H9 (cell line): ENCODE results near the gene ST14. TPM values are rescaled to one million over a fixed set of nuclear protein-coding genes. Genes with fewer than 3 reads are reported as not detected.

ENCODE experiments used
- DNase-seq: peaks from one replicate; pipeline ENCODE4 v3.0.0-alpha.2; 2017
- H2AFZ ChIP-seq: one replicate; pipeline ENCODE4 v1.6.1; 2013; ENCODE audit warnings: mild to moderate bottlenecking, low read length, control low read depth, moderate library complexity
- H2AK5ac ChIP-seq: 2 replicates; pipeline ENCODE4 v1.6.1; 2013; ENCODE audit warnings: low read length, control low read depth, mixed read lengths; ENCODE audit not compliant: insufficient read length
- H2BK120ac ChIP-seq: one replicate; pipeline ENCODE4 v1.6.1; 2013; ENCODE audit warnings: low read depth, mild to moderate bottlenecking, low read length, control low read depth, inconsistent platforms; ENCODE audit not compliant: poor library complexity, severe bottlenecking
- H2BK12ac ChIP-seq: 2 replicates; pipeline ENCODE4 v1.6.1; 2013; ENCODE audit warnings: low read length, control low read depth, mixed read lengths, low read depth; ENCODE audit not compliant: insufficient read length
- H2BK15ac ChIP-seq: 2 replicates; pipeline ENCODE4 v1.6.1; 2013; ENCODE audit warnings: low read depth, low read length, control low read depth
- H2BK20ac ChIP-seq: one replicate; pipeline ENCODE4 v1.6.1; 2013; ENCODE audit warnings: low read depth, mild to moderate bottlenecking, low read length, control low read depth, inconsistent platforms; ENCODE audit not compliant: poor library complexity, severe bottlenecking
- H2BK5ac ChIP-seq: 2 replicates; pipeline ENCODE4 v1.6.1; 2013; ENCODE audit warnings: low read length, control low read depth, mixed read lengths; ENCODE audit not compliant: insufficient read length
- H3K14ac ChIP-seq: 2 replicates; pipeline ENCODE4 v1.6.1; 2013; ENCODE audit warnings: low read length, control low read depth; ENCODE audit not compliant: insufficient read depth
- H3K18ac ChIP-seq: 2 replicates; pipeline ENCODE4 v1.6.1; 2013; ENCODE audit warnings: low read depth, mild to moderate bottlenecking, mixed read lengths, low read length, control low read depth; ENCODE audit not compliant: insufficient read length
- H3K23ac ChIP-seq: 2 replicates; pipeline ENCODE4 v1.6.1; 2013; ENCODE audit warnings: low read length, control low read depth, mixed read lengths, low read depth; ENCODE audit not compliant: insufficient read length
- H3K23me2 ChIP-seq: 2 replicates; pipeline ENCODE4 v1.6.1; 2013; ENCODE audit warnings: low read depth, mild to moderate bottlenecking, mixed read lengths, low read length, control low read depth; ENCODE audit not compliant: insufficient read length, poor library complexity, severe bottlenecking
- H3K27ac ChIP-seq: 2 replicates; pipeline ENCODE4 v1.5.1; 2013; ENCODE audit warnings: low read length, control low read depth, mixed read lengths, low read depth; ENCODE audit not compliant: insufficient read length
- H3K27me3 ChIP-seq: 2 replicates; pipeline ENCODE4 v1.6.1; 2013; ENCODE audit warnings: low read length, control low read depth, inconsistent platforms; ENCODE audit not compliant: insufficient read depth
- H3K4ac ChIP-seq: 2 replicates; pipeline ENCODE4 v1.6.1; 2013; ENCODE audit warnings: low read depth, mild to moderate bottlenecking, control low read depth, inconsistent platforms, low read length, moderate library complexity
- H3K4me1 ChIP-seq: 2 replicates; pipeline ENCODE4 v1.6.1; 2013; ENCODE audit warnings: low read length, control low read depth, inconsistent platforms; ENCODE audit not compliant: insufficient read depth
- H3K4me2 ChIP-seq: 2 replicates; pipeline ENCODE4 v1.6.1; 2013; ENCODE audit warnings: low read length, control low read depth, mixed read lengths; ENCODE audit not compliant: insufficient read length, insufficient read depth
- H3K56ac ChIP-seq: 2 replicates; pipeline ENCODE4 v1.6.1; 2013; ENCODE audit warnings: low read depth, mild to moderate bottlenecking, mixed read lengths, low read length, control low read depth; ENCODE audit not compliant: insufficient read length
- H3K79me1 ChIP-seq: 2 replicates; pipeline ENCODE4 v1.6.1; 2013; ENCODE audit warnings: low read depth, mild to moderate bottlenecking, moderate library complexity, low read length, control low read depth, inconsistent platforms; ENCODE audit not compliant: insufficient read depth, poor library complexity, severe bottlenecking
- H3K79me2 ChIP-seq: 2 replicates; pipeline ENCODE4 v1.6.1; 2013; ENCODE audit warnings: low read length, control low read depth, inconsistent platforms; ENCODE audit not compliant: insufficient read depth
- H3K9ac ChIP-seq: 2 replicates; pipeline ENCODE4 v1.6.1; 2013; ENCODE audit warnings: low read length, control low read depth, mixed read lengths; ENCODE audit not compliant: insufficient read length; ENCODE audit errors: extremely low read depth
- H3K9me3 ChIP-seq: one replicate; pipeline ENCODE4 v1.6.1; 2013; ENCODE audit warnings: low read depth, low read length, inconsistent platforms; ENCODE audit not compliant: control insufficient read depth
- H3T11ph ChIP-seq: one replicate; pipeline ENCODE4 v1.6.1; 2013; ENCODE audit warnings: mild to moderate bottlenecking, low read length, control low read depth, inconsistent platforms
- H4K20me1 ChIP-seq: one replicate; pipeline ENCODE4 v1.6.1; 2013; ENCODE audit not compliant: control insufficient read depth, insufficient read length, insufficient read depth
- H4K5ac ChIP-seq: 2 replicates; pipeline ENCODE4 v1.6.1; 2013; ENCODE audit warnings: low read depth, mild to moderate bottlenecking, mixed read lengths, low read length, control low read depth; ENCODE audit not compliant: insufficient read length
- H4K8ac ChIP-seq: replicated peaks from 2 replicates; pipeline ENCODE4 v1.6.1; 2013; ENCODE audit warnings: low read length, control low read depth, mixed read lengths, low read depth; ENCODE audit not compliant: insufficient read length
- H4K91ac ChIP-seq: 2 replicates; pipeline ENCODE4 v1.6.1; 2013; ENCODE audit warnings: low read depth, mild to moderate bottlenecking, moderate library complexity, mixed read lengths, low read length, control low read depth; ENCODE audit not compliant: insufficient read length
- H3K27ac Mint-ChIP-seq, 3 experiments: 2 replicates in 2 of 3; 3 replicates in 1 of 3; pipeline ENCODE4 v1.8.0; 2020 to 2021; ENCODE audit warnings: mixed read lengths in 3 of 3, mild to moderate bottlenecking in 1 of 3, moderate library complexity in 1 of 3
- H3K27me3 Mint-ChIP-seq: 2 replicates; pipeline ENCODE4 v1.8.0; 2021; ENCODE audit warnings: low read depth, mild to moderate bottlenecking, moderate library complexity, mixed read lengths
- H3K36me3 Mint-ChIP-seq, 3 experiments: 2 replicates in 2 of 3; 3 replicates in 1 of 3; pipeline ENCODE4 v1.8.0; 2020 to 2021; ENCODE audit warnings: low read depth in 3 of 3, mixed read lengths in 3 of 3; ENCODE audit not compliant: insufficient read depth in 1 of 3
- H3K4me1 Mint-ChIP-seq, 2 experiments: 2 replicates each; pipeline ENCODE4 v1.8.0; 2020; ENCODE audit warnings: mixed read lengths in 2 of 2
- H3K4me3 Mint-ChIP-seq, 2 experiments: 2 replicates in 1 of 2; 3 replicates in 1 of 2; pipeline ENCODE4 v1.8.0; 2020 to 2021; ENCODE audit warnings: mild to moderate bottlenecking in 2 of 2, mixed read lengths in 2 of 2, moderate library complexity in 1 of 2
- H3K9me3 Mint-ChIP-seq, 2 experiments: 2 replicates in 1 of 2; 3 replicates in 1 of 2; pipeline ENCODE4 v1.8.0; 2020; ENCODE audit warnings: mild to moderate bottlenecking in 2 of 2, mixed read lengths in 2 of 2, moderate library complexity in 1 of 2
- WGBS: extraction: QIAGEN DNeasy Blood & Tissue Kit; methylation state at CpG from one replicate; pipeline ENCODE4 v1.1.7; 2013; ENCODE audit warnings: missing lambda C conversion rate, low lambda C conversion rate, mixed read lengths; ENCODE audit not compliant: insufficient read length; ENCODE audit errors: extremely low coverage; 5-methylcytosine and 5-hydroxymethylcytosine counted together
- total RNA-seq: library from RNA; stranded (reverse); gene quantifications from 2 replicates; pipeline ENCODE4 v1.2.1, GENCODE V29; 2021
- TF ChIP-seq, protein P1 (sequence below): fragments of 200-600 bp; sonication (generic); conservative IDR thresholded peaks from 3 replicates; pipeline ENCODE4 v1.8.0; 2021; ENCODE audit warnings: antibody characterized with exemption, mild to moderate bottlenecking

The ST14 gene
- total RNA-seq, 1 experiment from 2014 or later = 22.4 TPM

DNA sequence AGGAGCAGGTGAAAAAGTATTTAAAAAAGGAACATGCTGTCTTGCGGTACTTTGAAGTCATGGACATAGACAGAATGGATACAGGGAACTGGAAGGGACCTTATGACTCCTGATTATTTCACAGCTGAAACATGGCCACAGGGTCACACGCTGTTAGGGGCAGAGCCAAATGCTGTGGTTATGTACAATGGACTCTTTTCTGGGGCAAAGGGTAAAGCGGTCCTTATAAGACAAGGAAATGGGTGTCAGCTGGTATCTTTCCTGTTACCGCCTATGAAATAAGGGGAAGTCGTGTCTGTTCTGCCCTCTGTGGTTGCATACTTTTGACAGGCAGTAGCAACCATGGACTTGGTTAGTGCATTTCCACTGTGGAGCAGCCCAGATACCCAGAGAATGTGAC lies 12.8 kb upstream of the ST14 start:
- Histone ChIP-seq H3K9ac (no peak overlapping the region), H3K27ac (no peak overlapping the region)

More for the DNA sequence above, 12.8 kb upstream of the ST14 start:
- no peak overlapping the region for H3K4me3 Mint-ChIP-seq
- H3K56ac ChIP-seq = no peak overlapping the region
- H4K8ac ChIP-seq = no peak overlapping the region
- no peaks in the 10 kb centered on the region for H3K9me3 ChIP-seq
- H2BK5ac ChIP-seq = no peak overlapping the region
- no peaks in the 10 kb centered on the region for H3K79me2 ChIP-seq
- no peak overlapping the region for H2AFZ ChIP-seq
- H3K27ac Mint-ChIP-seq = peak overlapping the region; percentile 17 to 98 (median 48); a peak in 3 of 7 replicates
- H3K4me1 ChIP-seq = no peaks in the 10 kb centered on the region
- no peak overlapping the region for H3K18ac ChIP-seq
- TF ChIP-seq, protein P1, sequence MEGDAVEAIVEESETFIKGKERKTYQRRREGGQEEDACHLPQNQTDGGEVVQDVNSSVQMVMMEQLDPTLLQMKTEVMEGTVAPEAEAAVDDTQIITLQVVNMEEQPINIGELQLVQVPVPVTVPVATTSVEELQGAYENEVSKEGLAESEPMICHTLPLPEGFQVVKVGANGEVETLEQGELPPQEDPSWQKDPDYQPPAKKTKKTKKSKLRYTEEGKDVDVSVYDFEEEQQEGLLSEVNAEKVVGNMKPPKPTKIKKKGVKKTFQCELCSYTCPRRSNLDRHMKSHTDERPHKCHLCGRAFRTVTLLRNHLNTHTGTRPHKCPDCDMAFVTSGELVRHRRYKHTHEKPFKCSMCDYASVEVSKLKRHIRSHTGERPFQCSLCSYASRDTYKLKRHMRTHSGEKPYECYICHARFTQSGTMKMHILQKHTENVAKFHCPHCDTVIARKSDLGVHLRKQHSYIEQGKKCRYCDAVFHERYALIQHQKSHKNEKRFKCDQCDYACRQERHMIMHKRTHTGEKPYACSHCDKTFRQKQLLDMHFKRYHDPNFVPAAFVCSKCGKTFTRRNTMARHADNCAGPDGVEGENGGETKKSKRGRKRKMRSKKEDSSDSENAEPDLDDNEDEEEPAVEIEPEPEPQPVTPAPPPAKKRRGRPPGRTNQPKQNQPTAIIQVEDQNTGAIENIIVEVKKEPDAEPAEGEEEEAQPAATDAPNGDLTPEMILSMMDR = no peak
- H2BK12ac ChIP-seq = no peak overlapping the region
- H3K9me3 Mint-ChIP-seq = no peaks in the 10 kb centered on the region
- peaks cover 2% of the 10 kb centered on the region; the same call in 1 of the 2 replicates for H3K27me3 Mint-ChIP-seq
- H3K23ac ChIP-seq = no peak overlapping the region
- no peaks in the 10 kb centered on the region for H4K20me1 ChIP-seq
- H3T11ph ChIP-seq = no peak overlapping the region
- no CpG with 5 or more reads among the region's 5 CpGs for WGBS
- no peak overlapping the region for H2BK20ac ChIP-seq
- H3K23me2 ChIP-seq = no peaks in the 10 kb centered on the region
- H4K91ac ChIP-seq = no peak overlapping the region
- H4K5ac ChIP-seq = no peak overlapping the region
- DNase-seq = no peak
- H3K36me3 Mint-ChIP-seq = peaks cover 24 to 46% (median 41%) of the 10 kb centered on the region in 3 experiments
- no peak overlapping the region for H2BK120ac ChIP-seq
- H3K4ac ChIP-seq = no peak overlapping the region
- no peaks in the 10 kb centered on the region for H3K27me3 ChIP-seq
- no peak overlapping the region for H3K14ac ChIP-seq
- no peak overlapping the region for H3K4me2 ChIP-seq
- H3K79me1 ChIP-seq = no peaks in the 10 kb centered on the region
- no peak overlapping the region for H2BK15ac ChIP-seq
- H3K4me1 Mint-ChIP-seq = peaks cover 25% of the 10 kb centered on the region in 2 experiments
- no peak overlapping the region for H2AK5ac ChIP-seq
